Measurements from ENCODE around the gene RAB33A.

GRCh38 chrX:130125091-130125874 is 46.5 kb upstream of the RAB33A start:
- TF ChIP-seq POLR2A (IDR thresholded peaks at IDR 0.05; ENCODE audit: low read depth, low read length), result no peak
- no peak for TF ChIP-seq TAF1 (IDR thresholded peaks at IDR 0.05; ENCODE audit: low read depth, low read length)
- TF ChIP-seq POLR2AphosphoS5 (IDR thresholded peaks at IDR 0.05; ENCODE audit: low read depth, low read length), result no peak
- no peak for TF ChIP-seq SPI1 (IDR thresholded peaks at IDR 0.05; ENCODE audit: low read depth, low read length)

Measured in GM12891 (cell line).